Panc1 (cell line): ENCODE results near the gene PTGES3. TPM values are rescaled to one million over a fixed set of nuclear protein-coding genes. Genes with fewer than 3 reads are reported as not detected.
A peak's percentile ranks its signal among the peaks of the same experiment; 100 is the strongest.

Experiments used
- ATAC-seq: fragments of 200-7000 bp; cut with Tn5 transposase; 2 replicates; pipeline ENCODE4 v1.9.1; 2020; ENCODE audit warnings: mild to moderate bottlenecking, moderate library complexity
- BruUV-seq: library from RNA; stranded (reverse); fragments of 400-500 nt; replicated peaks from 2 replicates; lab custom pipeline; 2021; lab: Mats Ljungman, UMichigan
- CTCF ChIA-PET: fragments of 300-600 bp; sonication (Branson Sonifier 250); formaldehyde crosslinking; loops from one replicate; lab custom pipeline; 2022; ENCODE audit warnings: antibody characterized with exemption; lab: Charles Lee
- POLR2A ChIA-PET: fragments of 300-600 bp; sonication (Branson Sonifier 250); formaldehyde crosslinking; loops from one replicate; lab custom pipeline; 2022; ENCODE audit warnings: antibody characterized with exemption; lab: Charles Lee
- DNase-seq: peaks from one replicate; pipeline ENCODE4 v3.0.0-alpha.2; 2010; ENCODE audit warnings: low read depth, low spot score
- H3K27ac ChIP-seq: 2 replicates; pipeline ENCODE4 v1.5.1; 2011; ENCODE audit warnings: mild to moderate bottlenecking, low read length, inconsistent platforms
- H3K27me3 ChIP-seq: fragments of 200-500 bp; sonication (Bioruptor generic); 2 replicates; pipeline ENCODE4 v1.6.0; 2014; ENCODE audit warnings: low read length, inconsistent platforms; ENCODE audit not compliant: control insufficient read depth, insufficient read depth
- H3K36me3 ChIP-seq: fragments of 200-500 bp; sonication (Bioruptor generic); 2 replicates; pipeline ENCODE4 v1.5.1; 2014; ENCODE audit warnings: inconsistent platforms, mild to moderate bottlenecking, low read length, moderate library complexity; ENCODE audit not compliant: control insufficient read depth, insufficient read depth
- H3K4me1 ChIP-seq: 2 replicates; pipeline ENCODE4 v1.5.1; 2011; ENCODE audit warnings: inconsistent platforms, mild to moderate bottlenecking, low read length, moderate library complexity; ENCODE audit not compliant: control insufficient read depth, insufficient read depth
- H3K4me3 ChIP-seq, 2 experiments: 2 replicates each; pipeline ENCODE4 v1.5.1; 2011 to 2012; ENCODE audit warnings: low read depth in 2 of 2, low read length in 2 of 2, mild to moderate bottlenecking in 2 of 2, inconsistent platforms in 1 of 2, moderate library complexity in 1 of 2
- H3K9me3 ChIP-seq: fragments of 200-500 bp; sonication (Bioruptor generic); 2 replicates; pipeline ENCODE4 v1.5.1; 2014; ENCODE audit warnings: low read depth, mild to moderate bottlenecking, inconsistent platforms, low read length, moderate library complexity; ENCODE audit not compliant: control insufficient read depth, insufficient read depth
- POLR2AphosphoS5 ChIP-seq: IDR thresholded peaks from 2 replicates; pipeline ENCODE4 v1.6.1; 2012; ENCODE audit warnings: mild to moderate bottlenecking, low read depth, low read length, moderate library complexity
- SIN3A ChIP-seq: IDR thresholded peaks from 2 replicates; pipeline ENCODE4 v1.6.1; 2012; ENCODE audit warnings: low read depth, mild to moderate bottlenecking, low read length, moderate library complexity, borderline replicate concordance; ENCODE audit not compliant: insufficient read depth
- TCF7L2 ChIP-seq: IDR thresholded peaks from 2 replicates; pipeline ENCODE4 v1.6.1; 2011; ENCODE audit warnings: mild to moderate bottlenecking, low read depth, low read length, inconsistent platforms
- in situ Hi-C: cut with HindIII; loops from 2 replicates; pipeline ENCODE4 v1.10.0; 2016; ENCODE audit warnings: low sequenced_read_pairs, low pct_unique_long_range_greater_than_20kb
- intact Hi-C: fragments of 100-400 bp; cut with micrococcal nuclease; formaldehyde crosslinking; loops from one replicate; pipeline ENCODE4 v1.10.0; 2022; ENCODE audit not compliant: unreplicated experiment
- total RNA-seq: library from RNA; stranded (reverse); gene quantifications from one replicate; pipeline ENCODE4 v1.2.1, GENCODE V29; 2021; ENCODE audit not compliant: unreplicated experiment
- TF ChIP-seq, protein P1 (sequence below), 2 experiments: IDR thresholded peaks; 2 replicates each; pipeline ENCODE4 v1.6.1; 2011 to 2012; ENCODE audit warnings: low read depth in 2 of 2, control low read depth in 1 of 2, low read length in 1 of 2, mild to moderate bottlenecking in 1 of 2, moderate library complexity in 1 of 2; ENCODE audit not compliant: insufficient read depth in 1 of 2
- TF ChIP-seq, protein P2 (sequence below): fragments of 450-650 bp; IDR thresholded peaks from 2 replicates; pipeline ENCODE4 v1.5.1; 2017; ENCODE audit warnings: mild to moderate bottlenecking

Gene PTGES3
- total RNA-seq, 1 experiment from 2014 or later: 339 TPM

DNA sequence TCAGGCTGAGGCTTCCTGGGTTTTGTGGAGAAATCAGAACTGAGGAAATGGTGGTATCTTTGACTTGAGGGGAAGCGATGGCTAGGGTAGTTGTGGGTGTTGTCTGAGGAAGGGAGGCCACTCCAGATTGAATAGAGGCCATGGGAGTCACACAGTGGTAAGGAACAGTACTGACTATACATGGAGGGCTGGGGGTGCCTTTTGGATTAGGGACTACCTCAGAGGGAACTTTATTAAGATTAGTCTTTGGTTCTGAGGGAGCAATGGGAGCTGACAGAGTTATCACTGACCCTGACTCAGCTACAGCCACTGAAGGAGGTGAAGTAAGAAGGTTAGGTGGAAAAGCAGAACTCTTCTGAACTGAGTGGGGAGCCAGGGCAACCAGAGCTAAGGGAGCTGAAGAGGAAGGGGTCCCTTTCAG lies 32.7 kb upstream of the PTGES3 start:
- no peak for ATAC-seq
- POLR2A ChIA-PET: interaction anchor here (0.7 kb wide), 1 partner anchor 75 kb away, joined by 7 read pairs; the partner anchor contains the start of gene ATP5F1B
- TF ChIP-seq, protein P1, sequence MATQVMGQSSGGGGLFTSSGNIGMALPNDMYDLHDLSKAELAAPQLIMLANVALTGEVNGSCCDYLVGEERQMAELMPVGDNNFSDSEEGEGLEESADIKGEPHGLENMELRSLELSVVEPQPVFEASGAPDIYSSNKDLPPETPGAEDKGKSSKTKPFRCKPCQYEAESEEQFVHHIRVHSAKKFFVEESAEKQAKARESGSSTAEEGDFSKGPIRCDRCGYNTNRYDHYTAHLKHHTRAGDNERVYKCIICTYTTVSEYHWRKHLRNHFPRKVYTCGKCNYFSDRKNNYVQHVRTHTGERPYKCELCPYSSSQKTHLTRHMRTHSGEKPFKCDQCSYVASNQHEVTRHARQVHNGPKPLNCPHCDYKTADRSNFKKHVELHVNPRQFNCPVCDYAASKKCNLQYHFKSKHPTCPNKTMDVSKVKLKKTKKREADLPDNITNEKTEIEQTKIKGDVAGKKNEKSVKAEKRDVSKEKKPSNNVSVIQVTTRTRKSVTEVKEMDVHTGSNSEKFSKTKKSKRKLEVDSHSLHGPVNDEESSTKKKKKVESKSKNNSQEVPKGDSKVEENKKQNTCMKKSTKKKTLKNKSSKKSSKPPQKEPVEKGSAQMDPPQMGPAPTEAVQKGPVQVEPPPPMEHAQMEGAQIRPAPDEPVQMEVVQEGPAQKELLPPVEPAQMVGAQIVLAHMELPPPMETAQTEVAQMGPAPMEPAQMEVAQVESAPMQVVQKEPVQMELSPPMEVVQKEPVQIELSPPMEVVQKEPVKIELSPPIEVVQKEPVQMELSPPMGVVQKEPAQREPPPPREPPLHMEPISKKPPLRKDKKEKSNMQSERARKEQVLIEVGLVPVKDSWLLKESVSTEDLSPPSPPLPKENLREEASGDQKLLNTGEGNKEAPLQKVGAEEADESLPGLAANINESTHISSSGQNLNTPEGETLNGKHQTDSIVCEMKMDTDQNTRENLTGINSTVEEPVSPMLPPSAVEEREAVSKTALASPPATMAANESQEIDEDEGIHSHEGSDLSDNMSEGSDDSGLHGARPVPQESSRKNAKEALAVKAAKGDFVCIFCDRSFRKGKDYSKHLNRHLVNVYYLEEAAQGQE (IDR thresholded peaks at IDR 0.05; ENCODE audit: insufficient read depth in 1 of 2, low read depth in 2 of 2, low read length in 1 of 2): no peak
- no peak for TF ChIP-seq SIN3A
- TF ChIP-seq, protein P2, sequence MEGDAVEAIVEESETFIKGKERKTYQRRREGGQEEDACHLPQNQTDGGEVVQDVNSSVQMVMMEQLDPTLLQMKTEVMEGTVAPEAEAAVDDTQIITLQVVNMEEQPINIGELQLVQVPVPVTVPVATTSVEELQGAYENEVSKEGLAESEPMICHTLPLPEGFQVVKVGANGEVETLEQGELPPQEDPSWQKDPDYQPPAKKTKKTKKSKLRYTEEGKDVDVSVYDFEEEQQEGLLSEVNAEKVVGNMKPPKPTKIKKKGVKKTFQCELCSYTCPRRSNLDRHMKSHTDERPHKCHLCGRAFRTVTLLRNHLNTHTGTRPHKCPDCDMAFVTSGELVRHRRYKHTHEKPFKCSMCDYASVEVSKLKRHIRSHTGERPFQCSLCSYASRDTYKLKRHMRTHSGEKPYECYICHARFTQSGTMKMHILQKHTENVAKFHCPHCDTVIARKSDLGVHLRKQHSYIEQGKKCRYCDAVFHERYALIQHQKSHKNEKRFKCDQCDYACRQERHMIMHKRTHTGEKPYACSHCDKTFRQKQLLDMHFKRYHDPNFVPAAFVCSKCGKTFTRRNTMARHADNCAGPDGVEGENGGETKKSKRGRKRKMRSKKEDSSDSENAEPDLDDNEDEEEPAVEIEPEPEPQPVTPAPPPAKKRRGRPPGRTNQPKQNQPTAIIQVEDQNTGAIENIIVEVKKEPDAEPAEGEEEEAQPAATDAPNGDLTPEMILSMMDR: no peak
- TF ChIP-seq POLR2AphosphoS5: no peak
- TF ChIP-seq TCF7L2: no peak
- intact Hi-C loops (no loop called here), in situ Hi-C loops (no loop called here)
- no peak for DNase-seq
- CTCF ChIA-PET: no interaction called here
- peaks cover 27% of the 10 kb centered on the region for H3K36me3 ChIP-seq
- H3K4me3 ChIP-seq: no peak overlapping the region
- no TSS peak for BruUV-seq
- H3K27me3 ChIP-seq: no peaks in the 10 kb centered on the region
- H3K9me3 ChIP-seq: no peaks in the 10 kb centered on the region
- peaks cover 56% of the 10 kb centered on the region for H3K4me1 ChIP-seq
- peak overlapping the region; percentile 44 for H3K27ac ChIP-seq

DNA sequence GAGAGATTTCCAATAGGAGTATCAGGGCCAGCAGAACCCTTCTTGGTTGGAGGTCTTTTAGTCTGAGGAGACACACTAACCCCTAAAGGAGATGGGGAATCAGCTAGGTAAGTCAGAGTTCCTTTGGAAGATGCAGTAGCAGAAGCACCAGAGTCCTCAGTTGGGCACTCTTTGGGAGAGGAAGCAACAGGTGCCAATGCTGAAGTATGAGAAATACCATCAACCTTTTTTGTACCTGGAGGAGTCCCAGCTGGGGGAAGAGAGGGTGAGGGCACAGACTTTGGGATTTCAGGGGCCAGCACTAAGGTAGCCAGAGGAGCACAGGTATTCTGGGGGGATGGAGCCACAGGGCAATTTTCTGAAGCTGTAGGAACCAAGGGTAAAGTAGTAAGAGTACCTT lies 31.0 kb upstream of the PTGES3 start:
- ChIA-PET CTCF (no interaction called here), POLR2A (interaction anchor here (0.5 to 1.8 kb wide), 4 partner anchors 24 to 202 kb away, joined by 3 to 9 read pairs (median 5); partner anchors contain the start of gene PTGES3)
- peak; percentile 37 for ATAC-seq
- in situ Hi-C loops (no loop called here), intact Hi-C loops (no loop called here)
- BruUV-seq: no TSS peak
- Histone ChIP-seq H3K27me3 (no peaks in the 10 kb centered on the region), H3K4me3 (no peak overlapping the region), H3K36me3 (peaks cover 35% of the 10 kb centered on the region), H3K4me1 (peaks cover 56% of the 10 kb centered on the region), H3K27ac (no peak overlapping the region; the same call in 1 of the 2 replicates), H3K9me3 (no peaks in the 10 kb centered on the region)
- TF ChIP-seq POLR2AphosphoS5 (no peak), TCF7L2 (no peak), SIN3A (no peak)
- TF ChIP-seq, protein P2: no peak
- TF ChIP-seq, protein P1 (IDR thresholded peaks at IDR 0.05; ENCODE audit: insufficient read depth in 1 of 2, low read depth in 2 of 2, low read length in 1 of 2): no peak
- DNase-seq: no peak
